GM04504 (cell line): Measurements from ENCODE around the gene EFNA5.

ENCODE experiments used
- DNase-seq: peaks from one replicate; pipeline ENCODE4 v3.0.0-alpha.2; 2012; ENCODE audit warnings: low read depth

The EFNA5 gene

DNA sequence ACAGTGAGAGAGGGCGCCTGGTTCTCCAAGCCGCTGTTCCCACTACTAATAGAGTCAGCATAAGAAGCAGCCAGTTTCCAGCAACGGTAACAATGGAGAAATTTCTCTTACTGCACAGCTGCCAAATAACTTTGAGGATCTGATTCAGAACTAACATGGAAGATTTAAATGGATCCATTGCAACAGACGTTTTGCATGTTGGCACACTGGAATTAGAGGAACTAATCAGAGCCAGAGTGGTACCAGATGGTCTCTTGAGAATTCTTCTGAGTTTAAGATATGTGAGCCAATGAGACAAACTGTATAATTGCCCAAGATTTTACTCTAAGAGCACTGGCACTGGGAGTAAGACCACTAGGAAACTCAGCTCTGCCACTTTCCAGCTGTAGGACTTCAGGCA lies 186.5 kb downstream of the EFNA5 start:
- no peak for DNase-seq

DNA sequence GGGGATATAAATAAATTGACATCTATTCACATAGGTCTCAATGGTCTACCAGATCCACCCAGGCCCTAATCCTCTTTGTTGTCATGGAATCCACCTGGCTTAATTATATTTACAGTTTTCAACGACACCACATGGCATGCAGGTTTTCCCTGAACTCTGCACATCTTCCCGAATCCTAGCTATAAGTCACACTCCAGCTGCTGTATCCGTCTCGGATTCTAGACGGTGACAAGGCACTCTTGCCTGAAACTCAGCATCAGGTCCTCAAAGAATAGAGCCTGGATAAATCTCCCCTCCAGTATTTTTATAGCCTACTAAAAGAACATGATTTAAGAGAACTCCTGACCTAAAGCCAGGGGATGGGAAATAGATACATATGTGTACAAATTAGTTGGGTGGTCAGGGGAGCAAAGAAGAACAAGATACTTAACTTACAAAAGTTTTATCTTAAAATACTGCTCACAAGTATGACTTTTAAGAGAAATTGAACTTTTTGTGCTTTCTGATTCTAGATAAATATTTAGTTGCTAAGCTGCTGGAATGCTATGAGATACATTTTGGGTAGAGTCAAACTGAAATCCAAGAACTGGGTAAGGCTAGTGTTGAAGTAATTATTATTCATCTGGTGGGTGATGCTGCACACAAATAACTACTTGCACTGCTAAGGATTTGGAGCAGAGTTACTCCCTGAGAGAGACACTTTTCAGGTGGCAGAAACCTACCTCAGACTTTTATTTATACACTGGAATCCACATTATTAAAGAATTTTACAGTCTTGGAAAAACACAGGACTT lies 187.3 kb downstream of the EFNA5 start:
- no peak for DNase-seq

DNA sequence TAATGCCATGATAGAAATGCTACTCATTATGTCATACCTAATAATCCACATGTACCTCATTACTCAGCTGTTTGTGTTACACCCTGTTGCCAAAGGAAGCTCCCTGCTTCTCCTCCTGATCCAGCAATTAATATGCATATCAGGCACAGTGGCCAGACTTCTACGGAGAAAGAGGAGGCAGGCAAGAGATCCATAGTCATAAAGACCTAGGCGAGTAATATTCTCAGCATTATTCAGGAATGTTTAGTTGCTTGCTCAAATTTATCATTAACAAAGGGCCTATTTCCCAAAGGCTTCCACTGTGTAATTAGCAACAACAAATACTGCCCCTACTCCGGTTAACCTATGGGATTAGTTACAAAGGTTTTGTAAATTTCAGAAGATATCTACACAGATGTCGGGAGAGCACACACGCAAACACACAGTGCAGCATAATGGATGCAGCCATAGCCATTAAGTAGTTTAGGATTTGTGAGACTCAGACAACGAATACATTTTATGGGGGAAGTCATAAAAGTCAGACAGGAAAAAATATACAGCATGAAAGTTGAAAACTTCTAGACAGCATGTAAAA lies 192.6 kb downstream of the EFNA5 start:
- no peak for DNase-seq

DNA sequence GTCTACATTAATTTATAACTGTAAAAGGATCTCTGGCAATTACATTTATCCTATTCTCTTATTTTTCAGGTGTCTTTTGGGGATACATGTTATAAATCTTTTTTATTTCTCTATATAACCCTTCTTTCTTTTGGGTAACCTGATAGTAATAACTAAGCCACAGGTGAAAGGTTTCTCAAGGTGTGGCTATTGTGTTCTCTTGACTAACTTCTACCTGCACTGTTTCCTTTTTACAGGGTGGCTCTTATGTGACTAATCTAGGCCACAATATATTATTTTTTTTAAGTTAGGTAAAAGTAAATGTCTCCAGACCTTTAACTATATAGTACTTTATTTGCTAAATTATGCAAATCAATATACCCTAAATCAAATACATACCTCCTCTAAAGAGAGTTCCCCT lies 193.2 kb downstream of the EFNA5 start:
- no peak for DNase-seq

DNA sequence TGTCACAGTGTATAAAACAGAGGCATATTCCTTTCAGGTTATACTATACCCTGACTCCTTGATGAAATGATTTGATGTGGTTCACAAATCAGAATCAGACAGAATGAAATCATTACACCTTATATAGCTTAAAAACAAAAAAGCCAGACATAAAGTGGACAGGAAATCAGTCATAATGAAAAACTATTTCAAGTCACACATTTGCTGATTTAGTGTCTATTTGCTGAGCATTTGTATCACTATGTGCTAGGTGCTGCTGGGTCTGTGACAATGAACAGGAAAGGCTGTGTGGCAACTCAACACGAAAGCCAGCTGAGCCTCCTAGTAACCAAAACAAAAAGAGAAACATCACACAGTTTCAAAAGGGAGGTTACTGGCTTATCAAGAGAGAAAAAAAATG lies 194.0 kb downstream of the EFNA5 start:
- no peak for DNase-seq

DNA sequence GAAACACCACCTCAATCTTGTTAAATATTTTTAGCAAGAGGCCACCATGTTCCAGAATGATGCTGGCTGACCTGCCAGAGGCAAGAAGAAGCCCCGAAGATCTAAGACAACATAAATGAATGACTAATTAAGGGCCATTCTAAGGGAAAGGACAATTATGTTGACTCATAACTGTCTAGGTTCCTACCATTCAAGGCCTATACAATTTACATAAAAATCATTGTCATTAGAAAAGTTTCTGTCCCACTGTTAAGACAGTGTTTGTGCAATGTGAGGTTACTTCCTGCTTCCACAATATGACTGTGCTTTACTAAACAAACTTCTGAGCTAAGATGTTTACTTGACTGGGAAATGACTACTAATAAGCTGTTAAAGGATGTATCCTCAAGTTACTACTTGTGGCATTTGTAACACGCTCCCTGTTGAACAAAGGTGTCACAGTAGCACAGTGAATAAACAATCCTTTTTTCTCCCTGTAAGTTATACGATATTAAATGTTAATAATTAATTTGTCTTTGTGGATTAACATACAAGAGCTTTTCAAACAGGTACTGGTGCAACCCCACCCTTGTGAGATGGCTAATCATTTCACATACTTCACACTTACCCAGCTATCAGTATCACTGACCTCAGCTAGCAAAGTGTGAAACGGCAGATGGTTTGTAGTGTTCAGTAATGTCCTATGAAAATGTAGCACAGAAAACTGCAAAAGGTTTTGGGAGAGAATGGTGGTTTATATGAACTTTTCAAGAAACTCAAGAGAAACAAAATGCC lies 195.8 kb downstream of the EFNA5 start:
- DNase-seq = no peak

DNA sequence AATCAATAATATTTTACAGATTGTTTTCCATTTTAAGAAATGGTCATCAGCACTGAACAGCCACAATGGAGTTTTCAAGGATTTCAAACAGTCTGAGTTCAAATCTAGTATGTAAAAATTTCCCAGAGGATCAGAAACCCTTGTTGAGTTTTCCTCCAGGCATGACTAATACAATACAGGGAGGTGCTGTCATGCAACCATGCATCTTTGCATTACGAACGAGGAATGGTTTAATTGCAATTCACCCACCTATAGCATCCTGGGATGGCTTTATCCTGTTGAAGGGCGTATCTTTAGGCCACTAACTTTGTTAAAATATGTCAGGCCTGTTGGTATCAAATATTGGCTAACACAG lies 196.4 kb downstream of the EFNA5 start:
- DNase-seq = no peak

DNA sequence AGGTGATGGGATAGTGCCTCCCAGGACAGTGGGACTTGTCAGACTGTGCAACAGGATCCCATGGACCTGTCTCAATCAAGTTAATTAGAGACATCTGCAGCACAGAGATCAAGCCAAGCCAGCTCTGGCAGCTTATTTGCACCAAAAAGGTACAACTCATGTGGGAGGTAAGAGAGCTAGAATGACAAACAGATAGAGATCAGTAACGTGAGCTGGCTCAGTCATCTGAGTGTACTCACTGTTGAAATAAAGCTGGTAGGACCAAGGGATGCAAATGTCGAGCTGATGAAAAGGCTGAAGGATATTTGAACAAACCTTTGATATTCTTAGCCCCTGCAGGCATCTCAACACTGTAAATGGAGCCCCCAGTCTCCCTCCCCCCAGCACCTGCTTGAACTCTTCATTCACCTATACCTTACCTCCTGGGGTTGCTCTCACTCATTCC lies 198.1 kb downstream of the EFNA5 start:
- no peak for DNase-seq

DNA sequence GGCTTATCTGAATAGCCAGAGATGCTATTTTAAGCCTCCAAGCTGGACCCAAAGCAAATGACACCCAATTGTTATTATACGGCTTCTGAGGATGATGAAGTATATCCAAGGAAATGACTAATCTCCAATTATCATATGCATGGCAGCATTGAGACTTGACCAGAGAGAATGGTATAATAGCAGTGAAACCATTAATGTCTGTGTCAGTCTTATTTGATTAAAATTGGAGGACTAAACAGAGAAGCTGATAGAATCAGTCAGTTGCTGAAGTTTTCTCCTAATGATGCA lies 200.5 kb downstream of the EFNA5 start:
- no peak for DNase-seq

DNA sequence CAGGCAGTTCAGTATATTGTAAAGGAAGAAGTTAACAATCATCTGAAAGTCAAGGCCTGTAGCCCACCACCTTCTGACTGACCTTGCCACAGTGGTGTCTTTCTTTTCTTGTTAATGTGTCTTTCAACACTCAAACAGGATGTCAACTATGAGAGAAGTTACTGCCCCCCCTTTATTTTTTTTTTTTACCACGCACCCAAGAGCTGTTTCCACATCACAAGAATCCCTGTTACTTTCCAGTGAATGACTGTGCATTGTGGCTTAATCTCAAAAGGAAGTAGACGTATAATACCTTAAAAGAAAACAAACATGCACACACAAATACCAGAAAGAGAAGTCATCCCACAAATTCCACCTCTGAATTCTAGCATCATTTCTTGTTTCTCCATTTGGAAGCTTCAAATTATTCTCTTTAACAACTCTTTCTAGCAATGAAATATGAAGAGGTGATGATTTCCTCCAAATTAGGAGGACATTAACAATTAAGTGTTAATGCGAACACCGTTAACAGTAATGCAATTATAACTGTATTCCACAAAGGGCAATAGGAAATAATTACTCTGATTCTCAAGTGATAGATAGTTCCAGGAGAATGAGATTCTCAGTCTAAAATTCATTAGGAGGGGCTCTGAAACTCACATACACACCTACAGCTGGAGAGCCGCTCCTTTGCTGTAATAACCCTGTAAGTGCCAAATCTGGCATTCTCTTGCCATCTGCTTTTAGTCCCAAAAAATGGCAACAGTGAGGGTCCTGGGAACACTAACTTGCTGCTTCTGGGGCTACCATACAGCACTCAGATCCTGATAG lies 201.0 kb downstream of the EFNA5 start:
- DNase-seq = peak; percentile 47

DNA sequence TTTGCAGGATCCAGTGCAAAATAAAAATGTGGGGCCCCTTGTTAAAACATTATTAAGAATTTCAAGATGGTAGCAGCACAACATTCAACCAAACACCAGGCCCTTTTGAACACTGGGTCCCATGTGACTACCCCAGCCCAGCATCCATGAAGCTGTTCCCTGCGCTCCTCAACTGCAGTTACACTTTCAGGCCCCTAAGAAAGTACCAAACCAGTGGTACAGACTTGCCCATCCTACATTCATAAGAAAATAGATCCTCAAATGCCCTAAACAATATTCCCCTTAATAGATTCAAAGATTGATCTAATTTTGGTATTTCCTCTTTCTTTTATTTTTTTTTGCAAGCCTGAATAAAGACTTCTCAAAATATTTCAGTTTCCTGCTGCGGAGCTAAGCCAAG lies 201.7 kb downstream of the EFNA5 start:
- no peak for DNase-seq

DNA sequence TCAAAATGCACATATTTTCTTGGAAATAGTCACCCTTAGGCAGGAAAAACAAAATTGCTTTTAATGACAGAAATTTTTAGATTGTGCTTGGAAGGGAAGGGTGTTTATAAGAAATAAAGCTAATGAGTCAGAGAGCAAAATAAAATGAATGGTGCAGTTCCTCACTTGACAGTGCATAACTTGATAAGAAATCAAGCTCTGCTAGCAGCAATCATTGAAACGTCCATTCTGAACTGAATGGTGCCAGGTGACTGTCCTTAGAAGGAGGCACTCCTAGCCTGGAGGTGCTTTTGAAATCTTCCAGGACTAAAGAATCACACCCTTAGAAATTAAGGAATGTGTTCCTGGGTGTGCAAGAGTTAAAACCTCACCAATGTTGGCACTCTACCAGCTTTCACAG lies 202.5 kb downstream of the EFNA5 start:
- DNase-seq = no peak

DNA sequence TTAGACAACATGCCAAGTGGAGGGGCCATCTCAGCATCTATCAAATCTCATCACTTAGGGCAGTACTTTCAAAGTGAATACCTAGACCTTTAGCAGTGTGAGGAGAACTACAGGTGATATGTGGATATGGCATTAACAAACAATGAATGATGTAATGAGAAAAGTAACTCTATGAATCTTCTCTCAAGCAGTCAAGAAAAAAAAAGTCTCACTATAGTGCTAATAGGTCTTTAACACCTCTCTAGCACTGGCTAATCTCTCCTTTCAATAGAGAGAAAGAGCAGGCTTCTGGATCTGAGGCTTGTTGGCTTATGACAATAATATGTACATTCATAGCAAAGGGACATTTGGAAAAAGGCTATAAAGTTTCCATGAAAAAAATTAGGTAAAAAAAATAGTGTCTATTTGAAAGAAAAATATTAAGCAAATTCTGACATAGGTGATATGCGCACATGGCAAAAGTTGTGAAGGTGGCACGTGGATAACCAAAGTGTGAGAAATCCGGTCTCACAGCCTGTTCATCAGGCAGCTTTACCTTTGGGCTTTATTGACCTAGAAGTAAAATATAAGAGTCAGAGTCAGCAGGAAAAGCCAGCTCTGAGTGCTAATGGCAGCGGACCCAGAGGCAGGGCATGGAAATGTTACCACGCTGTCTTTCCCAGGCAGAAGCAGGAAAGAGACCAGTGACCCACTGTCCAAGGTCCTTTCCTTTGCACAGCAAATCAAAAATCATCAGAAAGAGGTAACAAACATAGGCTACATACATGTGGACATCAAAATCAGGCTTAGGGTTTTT lies 203.4 kb downstream of the EFNA5 start:
- no peak for DNase-seq

DNA sequence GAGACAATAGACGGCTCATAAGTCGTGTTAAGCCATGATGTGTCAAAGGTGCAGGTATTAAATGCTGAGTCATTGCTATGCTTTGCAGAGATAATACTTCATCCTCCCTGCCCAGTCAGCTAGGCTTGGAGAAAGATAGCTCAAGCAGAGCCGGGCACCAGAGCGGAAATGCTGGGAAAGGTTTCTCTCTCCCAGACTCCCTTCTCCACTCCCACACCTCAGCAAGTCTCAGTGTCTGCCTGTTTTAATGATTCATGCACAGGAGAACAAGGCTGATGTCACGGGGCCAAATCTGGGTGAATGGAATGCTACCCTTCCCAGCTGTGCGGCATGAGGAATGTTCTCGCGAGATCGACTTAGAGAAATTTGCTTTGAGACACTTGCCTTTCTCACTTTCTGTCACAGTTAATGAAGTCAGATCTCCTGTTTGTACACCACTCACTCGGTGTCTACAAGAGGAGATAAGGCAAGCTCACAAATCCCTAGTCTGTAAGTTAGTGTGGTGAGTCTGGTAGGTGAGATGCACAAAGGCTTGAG lies 204.4 kb downstream of the EFNA5 start:
- no peak for DNase-seq

DNA sequence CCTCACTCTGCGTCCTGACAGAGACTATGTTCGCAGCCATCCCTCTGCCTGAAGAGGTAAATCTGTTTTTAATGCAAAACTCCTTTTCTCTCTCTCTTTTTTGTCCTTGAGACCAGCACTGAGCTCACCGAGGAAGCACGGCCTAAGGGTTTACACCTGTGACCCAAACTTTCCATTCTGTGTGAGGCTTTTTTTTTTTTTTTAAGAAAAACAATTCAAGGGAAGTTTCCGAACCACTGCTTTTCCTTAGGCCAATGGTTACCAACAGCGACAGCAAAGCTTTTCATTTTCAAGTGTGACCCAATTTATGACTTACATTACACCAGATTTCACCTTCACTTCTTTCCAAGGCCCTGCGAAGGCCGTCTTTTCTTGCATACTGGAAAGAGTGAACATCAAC lies 205.9 kb downstream of the EFNA5 start:
- DNase-seq = no peak

DNA sequence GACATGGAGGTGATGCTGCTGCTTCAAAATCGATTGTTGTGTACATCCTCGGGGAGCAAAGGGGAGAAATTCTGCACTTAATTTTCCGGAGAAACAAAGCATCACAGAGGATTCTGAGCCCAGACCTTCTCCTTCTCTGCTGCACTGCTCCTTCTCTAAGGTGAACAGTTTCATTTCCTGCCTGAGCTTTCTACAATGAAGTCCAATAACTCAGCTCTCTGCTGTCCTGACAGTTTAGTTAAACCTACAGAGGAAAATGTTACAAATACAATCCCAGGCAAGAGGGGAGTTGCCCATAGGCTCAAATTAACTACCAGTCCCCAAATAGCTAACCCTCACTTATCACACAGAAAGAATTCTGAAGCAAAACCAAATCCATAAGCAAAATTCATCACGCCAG lies 206.3 kb downstream of the EFNA5 start:
- no peak for DNase-seq

DNA sequence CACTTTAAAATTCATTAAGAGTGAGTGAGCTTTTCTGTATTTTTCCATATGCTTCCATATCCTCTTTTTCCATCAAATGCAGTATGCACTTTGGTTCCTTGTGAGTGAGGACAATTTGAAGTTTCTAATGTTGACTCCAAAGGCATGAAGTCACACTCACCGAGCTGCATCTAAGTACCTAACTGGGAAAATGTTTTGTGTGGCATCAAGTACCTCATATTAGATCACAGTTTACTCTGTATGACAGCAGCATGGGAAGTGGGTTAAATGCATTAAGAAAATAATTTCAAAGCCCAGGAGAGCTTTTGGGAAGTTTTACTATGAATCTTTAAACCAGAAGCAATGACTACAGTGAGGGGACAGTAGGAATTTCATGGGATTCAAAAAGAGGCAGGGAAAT lies 207.0 kb downstream of the EFNA5 start:
- no peak for DNase-seq

DNA sequence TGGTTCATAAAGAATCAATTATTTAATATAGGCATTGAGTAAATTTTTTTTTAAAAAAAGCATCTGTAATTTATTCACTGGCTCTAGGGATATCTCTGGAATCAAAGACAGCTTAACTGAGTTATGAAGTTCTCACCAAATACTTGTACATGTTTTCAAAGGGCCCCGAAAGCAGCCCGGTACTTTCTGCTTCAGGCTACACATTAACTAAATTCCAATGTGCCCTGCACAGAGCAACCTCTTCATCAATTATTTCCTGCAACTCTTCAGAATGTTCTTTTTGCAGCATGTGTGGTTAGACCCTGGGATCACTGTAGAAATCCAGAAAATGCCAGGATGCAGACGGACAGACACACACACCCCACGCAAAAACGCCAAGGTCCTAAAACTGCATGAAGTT lies 209.0 kb downstream of the EFNA5 start:
- DNase-seq = no peak

DNA sequence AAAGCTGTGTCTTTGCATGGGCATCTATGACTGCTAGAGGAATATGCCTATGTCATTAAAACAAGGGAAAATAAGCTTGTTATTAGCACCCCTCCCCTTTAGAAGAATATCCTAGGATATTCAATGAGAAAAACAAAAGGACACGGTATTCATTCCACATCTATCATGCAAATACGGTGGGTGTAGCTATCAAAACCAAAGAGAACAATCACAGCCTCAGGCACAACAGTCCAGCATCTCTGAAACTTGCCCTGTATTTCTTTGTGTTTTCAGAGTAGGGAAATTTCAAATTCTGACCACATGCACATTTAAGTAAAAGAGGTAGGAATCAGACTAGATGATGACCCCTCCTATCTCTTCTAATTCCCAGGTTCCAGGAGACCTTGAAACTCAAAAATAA lies 209.9 kb downstream of the EFNA5 start:
- DNase-seq = no peak

DNA sequence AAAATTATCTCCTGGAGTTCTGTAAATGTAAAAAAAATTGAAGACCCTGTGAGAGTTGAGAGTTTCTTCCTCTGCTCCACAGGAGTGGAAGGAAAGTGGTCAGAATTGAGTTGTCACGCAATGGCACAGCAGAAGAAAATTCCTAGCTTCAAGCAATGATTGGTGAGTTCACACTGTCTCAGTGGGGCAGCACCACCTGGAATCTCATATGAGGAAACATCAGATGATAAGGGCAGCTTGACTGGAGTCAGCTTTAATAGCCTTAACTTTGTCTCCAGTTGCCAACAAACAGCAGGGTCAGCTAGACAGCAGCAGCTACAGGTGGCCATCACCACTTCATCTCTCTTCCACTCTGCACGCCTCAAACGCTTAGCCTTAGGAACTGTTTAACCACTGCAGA lies 211.1 kb downstream of the EFNA5 start:
- DNase-seq = no peak

DNA sequence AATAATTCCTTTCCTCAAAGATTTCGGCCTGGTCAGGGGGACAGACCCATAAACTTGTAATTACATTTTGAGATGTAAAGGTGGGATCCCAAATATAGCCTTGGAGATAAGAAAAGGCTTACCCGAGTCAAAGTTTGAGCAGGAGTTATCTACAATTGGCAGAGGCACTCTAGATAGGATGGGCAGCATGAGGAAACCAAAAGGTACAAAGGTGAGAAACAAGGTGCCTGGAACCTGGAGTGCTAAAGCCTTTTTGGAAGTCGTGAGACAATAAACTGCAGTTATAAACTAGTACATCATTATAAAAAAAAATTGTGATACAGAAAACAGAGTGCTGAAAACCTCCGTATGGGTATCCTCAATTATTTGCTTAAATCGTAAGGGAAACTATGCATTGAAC lies 212.4 kb downstream of the EFNA5 start:
- no peak for DNase-seq

DNA sequence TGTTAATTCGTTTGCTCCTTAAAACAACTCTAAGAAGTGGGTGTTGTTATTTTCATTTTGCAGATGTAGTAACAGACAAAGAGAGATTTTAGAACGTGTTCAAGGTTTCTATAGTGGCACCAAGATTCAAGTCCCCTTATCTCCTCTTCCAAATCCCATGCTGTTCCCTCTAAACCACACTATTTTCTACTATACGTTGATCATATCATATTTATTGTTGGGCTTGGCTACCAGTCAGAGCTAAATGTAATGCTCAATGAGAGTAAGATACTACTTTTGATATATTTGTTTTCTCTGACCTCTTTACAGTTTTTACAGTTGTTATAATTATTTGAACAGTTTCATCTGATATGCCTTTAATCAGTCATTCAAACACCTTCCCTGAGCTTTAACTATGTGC lies 212.9 kb downstream of the EFNA5 start:
- DNase-seq = no peak
